Measurements from ENCODE around the gene MRPL37.

Gene MRPL37

GRCh38 chr1:54174106-54174505 lies 25.9 kb upstream of the MRPL37 start:
- H3K4me1 ChIP-seq (ENCODE audit: control insufficient read depth, insufficient read depth, low read length), result no peaks in the 10 kb centered on the region
- no peak overlapping the region for H3K4me2 ChIP-seq (ENCODE audit: low read length)
- no peaks in the 10 kb centered on the region for H3K27me3 ChIP-seq (ENCODE audit: control insufficient read depth, insufficient read depth, low read length)
- H3K36me3 ChIP-seq (ENCODE audit: insufficient read depth, low read length), result no peaks in the 10 kb centered on the region
- no peaks in the 10 kb centered on the region for H3K9me3 ChIP-seq (replicated peaks; ENCODE audit: low read length)
- no peak overlapping the region for H3K9ac ChIP-seq (ENCODE audit: low read depth, low read length)
- no peak overlapping the region for H3K4me3 ChIP-seq (ENCODE audit: low read length)

DNA sequence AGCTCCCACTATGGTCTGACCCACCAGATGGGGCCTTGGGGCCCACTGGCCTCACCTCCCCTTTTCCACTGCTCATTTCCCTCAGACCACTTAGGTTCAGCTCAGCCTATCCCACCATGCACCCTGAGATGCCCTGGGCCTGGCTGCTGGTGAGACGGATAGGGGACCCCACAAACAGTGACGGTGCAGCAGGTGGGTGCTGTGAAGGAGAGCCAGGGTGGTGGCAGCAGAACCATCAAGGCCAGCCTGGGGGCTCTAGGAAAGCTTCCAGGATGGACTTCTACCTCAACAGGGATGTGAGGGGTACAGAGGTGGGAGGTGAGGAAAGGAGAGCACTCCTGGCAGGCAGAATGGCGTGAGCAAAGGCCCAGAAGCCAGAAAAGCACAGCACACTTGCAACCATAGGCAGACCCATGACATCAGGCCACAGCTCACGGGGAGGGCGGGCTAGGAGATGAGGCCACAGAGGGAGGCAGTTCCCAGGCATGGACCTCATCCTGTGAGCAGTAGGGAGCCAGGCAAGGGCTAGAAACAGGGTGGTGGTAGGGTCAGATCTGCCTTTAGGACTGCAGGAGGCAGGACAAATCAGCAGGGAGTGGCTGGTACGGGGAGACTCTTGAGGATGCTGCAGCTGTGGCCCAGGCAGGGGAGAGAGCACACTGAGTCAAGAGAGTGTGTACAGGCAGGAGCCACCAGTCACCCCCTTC lies 23.2 kb upstream of the MRPL37 start:
- no peaks in the 10 kb centered on the region for H3K4me1 ChIP-seq (ENCODE audit: control insufficient read depth, insufficient read depth, low read length)
- no peaks in the 10 kb centered on the region for H3K36me3 ChIP-seq (ENCODE audit: insufficient read depth, low read length)
- no peak overlapping the region for H3K4me3 ChIP-seq (ENCODE audit: low read length)
- H3K9me3 ChIP-seq (replicated peaks; ENCODE audit: low read length), result no peaks in the 10 kb centered on the region
- H3K4me2 ChIP-seq (ENCODE audit: low read length), result no peak overlapping the region
- no peaks in the 10 kb centered on the region for H3K27me3 ChIP-seq (ENCODE audit: control insufficient read depth, insufficient read depth, low read length)
- no peak overlapping the region for H3K9ac ChIP-seq (ENCODE audit: low read depth, low read length)

DNA sequence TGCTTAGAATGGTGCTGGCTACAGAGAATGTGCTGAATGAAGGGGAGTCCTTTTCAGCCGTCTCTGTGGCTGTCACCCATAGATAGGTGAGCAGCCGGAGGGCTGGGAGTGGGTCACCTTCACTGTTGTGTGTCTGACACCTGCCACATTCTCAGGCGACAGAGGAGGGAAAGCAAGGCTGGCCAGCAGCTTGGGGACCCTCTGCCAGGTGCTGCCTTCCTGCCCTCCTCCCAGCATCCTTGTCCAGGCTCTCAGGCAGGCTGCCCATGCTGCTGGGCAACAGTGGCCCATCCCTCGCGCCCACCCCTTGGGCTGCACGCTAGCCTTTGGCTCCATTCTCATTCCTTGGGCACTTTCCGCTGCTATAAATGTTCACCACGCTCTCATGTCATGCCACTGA lies 22.2 kb upstream of the MRPL37 start:
- no peaks in the 10 kb centered on the region for H3K36me3 ChIP-seq (ENCODE audit: insufficient read depth, low read length)
- H3K9me3 ChIP-seq (replicated peaks; ENCODE audit: low read length), result no peaks in the 10 kb centered on the region
- no peak overlapping the region for H3K9ac ChIP-seq (ENCODE audit: low read depth, low read length)
- no peaks in the 10 kb centered on the region for H3K4me1 ChIP-seq (ENCODE audit: control insufficient read depth, insufficient read depth, low read length)
- no peak overlapping the region for H3K4me3 ChIP-seq (ENCODE audit: low read length)
- no peaks in the 10 kb centered on the region for H3K27me3 ChIP-seq (ENCODE audit: control insufficient read depth, insufficient read depth, low read length)
- H3K4me2 ChIP-seq (ENCODE audit: low read length), result no peak overlapping the region

DNA sequence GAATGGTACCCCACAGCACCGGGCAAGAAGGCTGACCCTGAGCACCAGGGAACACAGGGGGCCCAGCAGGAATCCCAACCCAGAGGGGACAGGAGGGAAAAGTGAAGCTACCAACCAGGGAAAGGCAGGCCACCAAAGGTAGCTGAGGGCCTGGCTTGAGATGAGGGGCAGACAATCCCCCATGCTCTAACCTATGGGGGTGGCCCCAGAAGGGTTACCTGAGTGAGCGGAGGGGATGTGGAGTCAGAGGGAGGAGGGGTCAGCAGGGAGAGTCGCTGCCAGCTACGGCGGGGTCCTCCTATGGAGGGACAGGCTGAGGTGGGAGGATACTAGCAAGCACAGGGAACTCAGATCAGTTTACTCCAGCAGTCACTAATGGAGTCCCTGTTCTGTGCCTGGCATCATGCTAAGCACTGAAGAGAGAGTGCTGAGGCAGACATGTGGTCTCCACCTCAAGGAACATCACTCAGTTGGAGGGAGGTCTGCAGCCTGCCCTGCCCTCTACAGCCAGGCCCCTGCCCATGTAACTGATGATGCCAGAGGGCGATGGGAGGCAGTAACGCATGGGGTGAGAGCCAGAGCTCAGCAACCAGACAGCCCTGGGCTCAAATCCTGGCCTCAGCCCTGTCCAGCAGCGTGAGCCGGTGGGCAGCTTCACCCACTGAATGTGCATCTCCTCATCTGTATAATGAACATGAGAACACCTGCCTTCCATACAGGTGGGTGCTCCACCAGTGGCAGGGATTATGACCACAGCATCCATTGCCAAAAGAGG lies 21.5 kb upstream of the MRPL37 start:
- Histone ChIP-seq H3K9me3 (replicated peaks; ENCODE audit: low read length) (no peaks in the 10 kb centered on the region), H3K9ac (ENCODE audit: low read depth, low read length) (no peak overlapping the region), H3K4me1 (ENCODE audit: control insufficient read depth, insufficient read depth, low read length) (no peaks in the 10 kb centered on the region), H3K27me3 (ENCODE audit: control insufficient read depth, insufficient read depth, low read length) (no peaks in the 10 kb centered on the region), H3K36me3 (ENCODE audit: insufficient read depth, low read length) (no peaks in the 10 kb centered on the region), H3K4me2 (ENCODE audit: low read length) (no peak overlapping the region), H3K4me3 (ENCODE audit: low read length) (no peak overlapping the region)

- H3K4me3 ChIP-seq (ENCODE audit: low read length), result no peak overlapping the region
- H3K36me3 ChIP-seq (ENCODE audit: insufficient read depth, low read length), result no peaks in the 10 kb centered on the region
- H3K27me3 ChIP-seq (ENCODE audit: control insufficient read depth, insufficient read depth, low read length), result no peaks in the 10 kb centered on the region
- H3K9me3 ChIP-seq (replicated peaks; ENCODE audit: low read length), result no peaks in the 10 kb centered on the region
- H3K4me2 ChIP-seq (ENCODE audit: low read length), result no peak overlapping the region
- H3K4me1 ChIP-seq (ENCODE audit: control insufficient read depth, insufficient read depth, low read length), result no peaks in the 10 kb centered on the region
- no peak overlapping the region for H3K9ac ChIP-seq (ENCODE audit: low read depth, low read length)
Observed at GRCh38 chr1:54180701-54181360, 19.1 kb upstream of the MRPL37 start.

GRCh38 chr1:54186056-54186455 lies 13.9 kb upstream of the MRPL37 start:
- no peaks in the 10 kb centered on the region for H3K27me3 ChIP-seq (ENCODE audit: control insufficient read depth, insufficient read depth, low read length)

DNA sequence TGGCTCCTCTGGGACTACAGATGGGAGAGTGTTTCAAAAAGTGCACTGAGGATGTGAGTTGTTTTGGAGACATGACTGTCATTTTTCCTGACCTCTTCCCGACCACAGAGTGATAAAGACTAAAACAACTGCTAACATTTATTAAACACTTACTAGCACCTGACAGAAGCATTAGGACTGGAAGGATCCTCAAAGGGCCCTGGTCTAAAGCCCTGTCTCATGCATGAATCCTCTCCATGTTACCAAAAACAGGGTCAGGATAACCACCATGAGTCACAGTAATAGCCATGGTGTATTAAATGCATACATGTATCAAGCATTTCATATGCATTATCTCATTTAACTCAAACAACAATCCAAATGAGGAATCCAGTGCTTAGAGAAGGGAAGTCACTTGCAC lies 11.7 kb upstream of the MRPL37 start:
- H3K4me1 ChIP-seq (ENCODE audit: control insufficient read depth, insufficient read depth, low read length), result no peaks in the 10 kb centered on the region
- no peaks in the 10 kb centered on the region for H3K27me3 ChIP-seq (ENCODE audit: control insufficient read depth, insufficient read depth, low read length)
- no peaks in the 10 kb centered on the region for H3K9me3 ChIP-seq (replicated peaks; ENCODE audit: low read length)
- no peak overlapping the region for H3K4me3 ChIP-seq (ENCODE audit: low read length)
- no peak overlapping the region for H3K9ac ChIP-seq (ENCODE audit: low read depth, low read length)
- no peak overlapping the region for H3K4me2 ChIP-seq (ENCODE audit: low read length)
- no peaks in the 10 kb centered on the region for H3K36me3 ChIP-seq (ENCODE audit: insufficient read depth, low read length)

More at GRCh38 chr1:54186056-54186455, 13.9 kb upstream of the MRPL37 start:
- Histone ChIP-seq H3K4me3 (ENCODE audit: low read length) (no peak overlapping the region), H3K36me3 (ENCODE audit: insufficient read depth, low read length) (no peaks in the 10 kb centered on the region), H3K9ac (ENCODE audit: low read depth, low read length) (no peak overlapping the region), H3K4me2 (ENCODE audit: low read length) (no peak overlapping the region), H3K9me3 (replicated peaks; ENCODE audit: low read length) (no peaks in the 10 kb centered on the region), H3K4me1 (ENCODE audit: control insufficient read depth, insufficient read depth, low read length) (no peaks in the 10 kb centered on the region)

- Histone ChIP-seq H3K4me2 (ENCODE audit: low read length) (no peak overlapping the region), H3K4me3 (ENCODE audit: low read length) (no peak overlapping the region), H3K4me1 (ENCODE audit: control insufficient read depth, insufficient read depth, low read length) (no peaks in the 10 kb centered on the region), H3K9me3 (replicated peaks; ENCODE audit: low read length) (no peaks in the 10 kb centered on the region), H3K9ac (ENCODE audit: low read depth, low read length) (no peak overlapping the region), H3K27me3 (ENCODE audit: control insufficient read depth, insufficient read depth, low read length) (no peaks in the 10 kb centered on the region), H3K36me3 (ENCODE audit: insufficient read depth, low read length) (no peaks in the 10 kb centered on the region)
Observed at GRCh38 chr1:54190526-54190925, 9.4 kb upstream of the MRPL37 start.

- Histone ChIP-seq H3K36me3 (ENCODE audit: insufficient read depth, low read length) (no peaks in the 10 kb centered on the region), H3K9me3 (replicated peaks; ENCODE audit: low read length) (no peaks in the 10 kb centered on the region), H3K4me1 (ENCODE audit: control insufficient read depth, insufficient read depth, low read length) (no peaks in the 10 kb centered on the region), H3K4me3 (ENCODE audit: low read length) (no peak overlapping the region), H3K27me3 (ENCODE audit: control insufficient read depth, insufficient read depth, low read length) (no peaks in the 10 kb centered on the region), H3K9ac (ENCODE audit: low read depth, low read length) (no peak overlapping the region), H3K4me2 (ENCODE audit: low read length) (no peak overlapping the region)
Observed at GRCh38 chr1:54191525-54191924, 8.4 kb upstream of the MRPL37 start.

GRCh38 chr1:54193453-54193852 lies 6.5 kb upstream of the MRPL37 start:
- no peaks in the 10 kb centered on the region for H3K36me3 ChIP-seq (ENCODE audit: insufficient read depth, low read length)
- H3K4me2 ChIP-seq (ENCODE audit: low read length), result no peak overlapping the region
- H3K9ac ChIP-seq (ENCODE audit: low read depth, low read length), result no peak overlapping the region
- no peaks in the 10 kb centered on the region for H3K9me3 ChIP-seq (replicated peaks; ENCODE audit: low read length)
- no peaks in the 10 kb centered on the region for H3K27me3 ChIP-seq (ENCODE audit: control insufficient read depth, insufficient read depth, low read length)
- no peaks in the 10 kb centered on the region for H3K4me1 ChIP-seq (ENCODE audit: control insufficient read depth, insufficient read depth, low read length)
- no peak overlapping the region for H3K4me3 ChIP-seq (ENCODE audit: low read length)

GRCh38 chr1:54199151-54199764 lies 709 bp upstream of the MRPL37 start:
- peak overlapping the region; percentile 88 for H3K9ac ChIP-seq (ENCODE audit: low read depth, low read length)
- H3K4me2 ChIP-seq (ENCODE audit: low read length), result peak overlapping the region; percentile 89
- peaks cover 21% of the 10 kb centered on the region for H3K4me1 ChIP-seq (ENCODE audit: control insufficient read depth, insufficient read depth, low read length)
- peak overlapping the region; percentile 82 for H3K4me3 ChIP-seq (ENCODE audit: low read length)
- no peaks in the 10 kb centered on the region for H3K27me3 ChIP-seq (ENCODE audit: control insufficient read depth, insufficient read depth, low read length)
- no peaks in the 10 kb centered on the region for H3K9me3 ChIP-seq (replicated peaks; ENCODE audit: low read length)
- H3K36me3 ChIP-seq (ENCODE audit: insufficient read depth, low read length), result peaks cover 2% of the 10 kb centered on the region
